ENCODE data around the gene TSEN54. TPM values are rescaled to one million over a fixed set of nuclear protein-coding genes. Genes with fewer than 3 reads are reported as not detected.

TSEN54 gene
- total RNA-seq, 1 experiment from 2014 or later: 42.6 TPM

- intact Hi-C loops (cut with micrococcal nuclease; ENCODE audit: unreplicated experiment): loop anchor here (2.0 kb wide), 1 partner anchor 64 kb away; no protein-coding TSS in a partner anchor
- Histone ChIP-seq H3K27me3 (ENCODE audit: insufficient read depth, low read depth) (no peaks in the 10 kb centered on the region), H3K27ac (no peak overlapping the region), H3K4me2 (peak overlapping the region; percentile 93), H2AFZ (peak overlapping the region; percentile 99; the same call in 1 of the 2 replicates), H3K4me1 (replicated peaks; ENCODE audit: insufficient read depth) (peaks cover 21% of the 10 kb centered on the region), H3K36me3 (ENCODE audit: low read depth) (0 out of 2 replicates have a peak, but pooled peaks cover 3% of the 10 kb centered on the region), H3K9me3 (ENCODE audit: insufficient read depth, low read depth) (no peaks in the 10 kb centered on the region), H3K9me2 (ENCODE audit: insufficient read depth) (no peaks in the 10 kb centered on the region), H3K79me2 (ENCODE audit: low read depth) (peaks cover 30% of the 10 kb centered on the region), H4K20me1 (ENCODE audit: insufficient read depth) (no peaks in the 10 kb centered on the region; the same call in 1 of the 2 replicates), H3F3A (ENCODE audit: insufficient read depth, low read depth) (peaks cover 21% of the 10 kb centered on the region; the same call in 1 of the 2 replicates), H3K4me3 (peak overlapping the region; percentile 100)
- no TSS peak for BruUV-seq (replicated peaks)
- no peak for DNase-seq
- ChIA-PET POLR2A (ENCODE audit: unreplicated experiment) (interaction anchor here (0.8 to 2.5 kb wide), 2 partner anchors 25 to 256 kb away, joined by 31 to 35 read pairs; no protein-coding TSS in a partner anchor), CTCF (interaction anchor here (0.6 to 0.7 kb wide), 5 partner anchors 110 to 1212 kb away, joined by 3 to 12 read pairs (median 3); partner anchors contain the start of gene SLC25A19)
- TF ChIP-seq, protein P1, sequence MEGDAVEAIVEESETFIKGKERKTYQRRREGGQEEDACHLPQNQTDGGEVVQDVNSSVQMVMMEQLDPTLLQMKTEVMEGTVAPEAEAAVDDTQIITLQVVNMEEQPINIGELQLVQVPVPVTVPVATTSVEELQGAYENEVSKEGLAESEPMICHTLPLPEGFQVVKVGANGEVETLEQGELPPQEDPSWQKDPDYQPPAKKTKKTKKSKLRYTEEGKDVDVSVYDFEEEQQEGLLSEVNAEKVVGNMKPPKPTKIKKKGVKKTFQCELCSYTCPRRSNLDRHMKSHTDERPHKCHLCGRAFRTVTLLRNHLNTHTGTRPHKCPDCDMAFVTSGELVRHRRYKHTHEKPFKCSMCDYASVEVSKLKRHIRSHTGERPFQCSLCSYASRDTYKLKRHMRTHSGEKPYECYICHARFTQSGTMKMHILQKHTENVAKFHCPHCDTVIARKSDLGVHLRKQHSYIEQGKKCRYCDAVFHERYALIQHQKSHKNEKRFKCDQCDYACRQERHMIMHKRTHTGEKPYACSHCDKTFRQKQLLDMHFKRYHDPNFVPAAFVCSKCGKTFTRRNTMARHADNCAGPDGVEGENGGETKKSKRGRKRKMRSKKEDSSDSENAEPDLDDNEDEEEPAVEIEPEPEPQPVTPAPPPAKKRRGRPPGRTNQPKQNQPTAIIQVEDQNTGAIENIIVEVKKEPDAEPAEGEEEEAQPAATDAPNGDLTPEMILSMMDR (conservative IDR thresholded peaks at IDR 0.05): no peak
- no peak for TF ChIP-seq EZH2 (IDR thresholded peaks at IDR 0.05; ENCODE audit: low read depth)
These were observed 8.1 kb downstream of the TSEN54 start for GRCh38 chr17:75524269-75524969.

DNA sequence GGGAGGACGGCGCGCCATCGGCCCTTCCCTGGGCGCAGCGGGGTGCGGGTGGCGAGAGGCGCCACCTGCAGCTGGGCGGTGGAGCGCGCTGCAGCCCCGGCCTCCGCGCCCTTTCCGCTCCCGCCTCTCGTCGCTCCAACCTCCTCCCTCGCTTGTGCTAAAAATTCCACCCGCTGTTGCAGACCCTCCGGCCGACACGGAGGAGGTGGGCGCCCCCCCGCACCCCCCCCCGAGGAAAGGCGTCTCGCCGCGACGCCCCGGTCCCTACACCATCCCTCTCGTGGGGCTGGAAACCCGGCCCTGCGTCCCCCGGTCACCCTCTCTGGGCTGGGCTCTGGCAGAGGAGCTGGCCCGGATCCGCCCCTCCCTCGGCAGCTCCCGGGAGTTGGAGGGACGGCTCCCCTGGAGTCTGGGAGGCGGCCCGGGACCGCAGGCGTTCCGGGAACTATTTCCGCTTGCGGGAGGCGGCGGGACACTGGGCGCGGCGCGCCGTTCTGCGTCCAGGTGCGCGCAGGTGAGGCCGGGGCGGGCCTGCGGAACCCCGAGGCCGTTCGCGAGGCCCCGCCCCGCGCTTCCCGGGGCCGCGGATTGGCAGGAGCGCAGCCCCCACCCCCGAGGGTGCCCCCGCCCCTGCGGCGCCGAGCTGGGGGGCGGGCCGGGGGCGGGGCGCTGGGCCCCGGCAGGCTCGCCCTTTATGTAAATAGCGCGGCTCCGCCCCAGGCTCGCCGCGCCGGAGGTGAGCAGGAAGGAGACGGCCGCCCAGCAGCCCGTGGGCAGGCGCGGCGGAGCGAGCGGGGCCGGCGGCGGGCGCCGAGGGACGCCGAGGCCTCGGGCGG lies 8.9 kb downstream of the TSEN54 start, which contains the start of gene LLGL2:
Gene LLGL2 (plus strand): TSS at position 728 of the 836 bp plus-strand sequence. CDS start 17,730 bp downstream, outside the sequence.
- ChIA-PET POLR2A (ENCODE audit: unreplicated experiment) (interaction anchor here (0.5 to 2.5 kb wide), 13 partner anchors 9 to 837 kb away, joined by 3 to 35 read pairs (median 4); partner anchors contain the start of genes MIF4GD and TSEN54), CTCF (interaction anchor here (0.5 to 2.3 kb wide), 9 partner anchors 9 to 1211 kb away, joined by 3 to 15 read pairs (median 5); partner anchors contain the start of genes SLC25A19 and TSEN54)
- peak within 1 kb of the TSS; percentile 55 for H3K27ac ChIP-seq

More for the DNA sequence above, 8.9 kb downstream of the TSEN54 start, which contains the start of gene LLGL2:
- BruUV-seq (replicated peaks): TSS peak; percentile 48
- peak within 1 kb of the TSS; percentile 100 for H3K4me3 ChIP-seq
- H3K27me3 ChIP-seq (ENCODE audit: insufficient read depth, low read depth): no peaks in the 10 kb centered on the region
- intact Hi-C loops (cut with micrococcal nuclease; ENCODE audit: unreplicated experiment): loop anchor here (2.0 kb wide), 1 partner anchor 64 kb away; no protein-coding TSS in a partner anchor
- H3K9me2 ChIP-seq (ENCODE audit: insufficient read depth): no peaks in the 10 kb centered on the region
- peak within 1 kb of the TSS; percentile 99 for H2AFZ ChIP-seq
- peak; percentile 77 to 95 for DNase-seq
- TF ChIP-seq, protein P1 (conservative IDR thresholded peaks at IDR 0.05): peak; percentile 60
- no peak for TF ChIP-seq EZH2 (IDR thresholded peaks at IDR 0.05; ENCODE audit: low read depth)
- H3K4me1 ChIP-seq (replicated peaks; ENCODE audit: insufficient read depth): peaks cover 21% of the 10 kb centered on the region
- no peaks in the 10 kb centered on the region for H3K36me3 ChIP-seq (ENCODE audit: low read depth)
- H3F3A ChIP-seq (ENCODE audit: insufficient read depth, low read depth): peaks cover 21% of the 10 kb centered on the region; the same call in 1 of the 2 replicates
- peaks cover 36% of the 10 kb centered on the region for H3K79me2 ChIP-seq (ENCODE audit: low read depth)
- H3K9me3 ChIP-seq (ENCODE audit: insufficient read depth, low read depth): no peaks in the 10 kb centered on the region
- H3K4me2 ChIP-seq: peak within 1 kb of the TSS; percentile 99
- H4K20me1 ChIP-seq (ENCODE audit: insufficient read depth): no peaks in the 10 kb centered on the region; the same call in 1 of the 2 replicates

All from PC-9 (cell line).